Ishikawa (cell line): ENCODE data around the gene PLVAP.

Experiments used
- CEBPB ChIP-seq: IDR thresholded peaks from 2 replicates; pipeline ENCODE4 v1.6.1; 2012
- CREB1 ChIP-seq: IDR thresholded peaks from 2 replicates; pipeline ENCODE4 v1.6.1; 2012; ENCODE audit warnings: low read depth
- EGR1 ChIP-seq: IDR thresholded peaks from 2 replicates; pipeline ENCODE4 v1.6.1; 2012
- EP300 ChIP-seq: IDR thresholded peaks from 2 replicates; pipeline ENCODE4 v1.6.1; 2012; ENCODE audit warnings: borderline replicate concordance
- FOXM1 ChIP-seq: IDR thresholded peaks from 2 replicates; pipeline ENCODE4 v1.6.1; 2012; ENCODE audit warnings: low read depth, borderline replicate concordance
- NFIC ChIP-seq: IDR thresholded peaks from 2 replicates; pipeline ENCODE4 v1.6.1; 2012
- RAD21 ChIP-seq: IDR thresholded peaks from 2 replicates; pipeline ENCODE4 v1.6.1; 2012; ENCODE audit warnings: low read depth
- TAF1 ChIP-seq: IDR thresholded peaks from 2 replicates; pipeline ENCODE4 v1.6.1; 2012; ENCODE audit warnings: low read depth, mild to moderate bottlenecking
- TCF12 ChIP-seq: IDR thresholded peaks from 2 replicates; pipeline ENCODE4 v1.6.1; 2012; ENCODE audit warnings: low read depth
- TEAD4 ChIP-seq: IDR thresholded peaks from 2 replicates; pipeline ENCODE4 v1.6.1; 2012
- USF1 ChIP-seq: IDR thresholded peaks from 2 replicates; pipeline ENCODE4 v1.6.1; 2012
- YY1 ChIP-seq: IDR thresholded peaks from 2 replicates; pipeline ENCODE4 v1.6.1; 2012; ENCODE audit warnings: low read depth
- ZBTB7A ChIP-seq: IDR thresholded peaks from 2 replicates; pipeline ENCODE4 v1.6.1; 2012; ENCODE audit warnings: low read depth
- TF ChIP-seq, protein P1 (sequence below): IDR thresholded peaks from 2 replicates; pipeline ENCODE4 v1.6.1; 2012
- TF ChIP-seq, protein P2 (sequence below): IDR thresholded peaks from 2 replicates; pipeline ENCODE4 v1.6.1; 2012; ENCODE audit warnings: low read depth, mild to moderate bottlenecking

The PLVAP gene

GRCh38 chr19:17322854-17323253 lies 54.3 kb downstream of the PLVAP start:
- no peak for TF ChIP-seq USF1

- TF ChIP-seq NFIC, result no peak
- TF ChIP-seq EP300, result no peak
- no peak for TF ChIP-seq FOXM1
- TF ChIP-seq, protein P1, sequence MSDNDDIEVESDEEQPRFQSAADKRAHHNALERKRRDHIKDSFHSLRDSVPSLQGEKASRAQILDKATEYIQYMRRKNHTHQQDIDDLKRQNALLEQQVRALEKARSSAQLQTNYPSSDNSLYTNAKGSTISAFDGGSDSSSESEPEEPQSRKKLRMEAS, result no peak
- no peak for TF ChIP-seq EGR1
- TF ChIP-seq TAF1, result no peak
- no peak for TF ChIP-seq CEBPB
- no peak for TF ChIP-seq TCF12
- no peak for TF ChIP-seq YY1
- TF ChIP-seq RAD21, result no peak
- no peak for TF ChIP-seq USF1
- no peak for TF ChIP-seq ZBTB7A
- TF ChIP-seq TEAD4, result no peak
- no peak for TF ChIP-seq CREB1
- TF ChIP-seq, protein P2, sequence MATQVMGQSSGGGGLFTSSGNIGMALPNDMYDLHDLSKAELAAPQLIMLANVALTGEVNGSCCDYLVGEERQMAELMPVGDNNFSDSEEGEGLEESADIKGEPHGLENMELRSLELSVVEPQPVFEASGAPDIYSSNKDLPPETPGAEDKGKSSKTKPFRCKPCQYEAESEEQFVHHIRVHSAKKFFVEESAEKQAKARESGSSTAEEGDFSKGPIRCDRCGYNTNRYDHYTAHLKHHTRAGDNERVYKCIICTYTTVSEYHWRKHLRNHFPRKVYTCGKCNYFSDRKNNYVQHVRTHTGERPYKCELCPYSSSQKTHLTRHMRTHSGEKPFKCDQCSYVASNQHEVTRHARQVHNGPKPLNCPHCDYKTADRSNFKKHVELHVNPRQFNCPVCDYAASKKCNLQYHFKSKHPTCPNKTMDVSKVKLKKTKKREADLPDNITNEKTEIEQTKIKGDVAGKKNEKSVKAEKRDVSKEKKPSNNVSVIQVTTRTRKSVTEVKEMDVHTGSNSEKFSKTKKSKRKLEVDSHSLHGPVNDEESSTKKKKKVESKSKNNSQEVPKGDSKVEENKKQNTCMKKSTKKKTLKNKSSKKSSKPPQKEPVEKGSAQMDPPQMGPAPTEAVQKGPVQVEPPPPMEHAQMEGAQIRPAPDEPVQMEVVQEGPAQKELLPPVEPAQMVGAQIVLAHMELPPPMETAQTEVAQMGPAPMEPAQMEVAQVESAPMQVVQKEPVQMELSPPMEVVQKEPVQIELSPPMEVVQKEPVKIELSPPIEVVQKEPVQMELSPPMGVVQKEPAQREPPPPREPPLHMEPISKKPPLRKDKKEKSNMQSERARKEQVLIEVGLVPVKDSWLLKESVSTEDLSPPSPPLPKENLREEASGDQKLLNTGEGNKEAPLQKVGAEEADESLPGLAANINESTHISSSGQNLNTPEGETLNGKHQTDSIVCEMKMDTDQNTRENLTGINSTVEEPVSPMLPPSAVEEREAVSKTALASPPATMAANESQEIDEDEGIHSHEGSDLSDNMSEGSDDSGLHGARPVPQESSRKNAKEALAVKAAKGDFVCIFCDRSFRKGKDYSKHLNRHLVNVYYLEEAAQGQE, result no peak
These were observed 55.3 kb downstream of the PLVAP start for GRCh38 chr19:17321655-17322489.

DNA sequence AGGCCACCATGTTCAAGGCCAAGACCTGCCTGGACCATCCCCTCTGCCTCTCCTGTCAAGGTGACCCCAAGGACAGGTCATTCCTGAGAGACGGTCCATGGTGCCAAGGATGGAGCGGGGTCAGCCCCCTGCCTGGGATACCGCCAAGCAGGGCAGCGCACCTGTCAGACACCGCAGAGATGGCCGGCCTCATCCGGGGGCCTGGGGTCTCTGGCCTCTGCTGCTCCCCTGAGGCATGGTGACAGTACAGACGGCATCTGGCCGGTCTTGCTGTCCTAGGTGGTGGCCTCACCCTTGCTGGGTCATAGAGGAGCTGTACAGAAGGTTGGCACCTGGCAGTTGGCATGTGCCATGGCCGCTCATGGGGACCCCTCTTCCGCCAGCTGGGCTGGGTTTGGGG lies 56.7 kb downstream of the PLVAP start:
- TF ChIP-seq TCF12 (no peak), TAF1 (no peak), CEBPB (no peak), RAD21 (no peak), YY1 (no peak), TEAD4 (no peak), FOXM1 (no peak), EGR1 (no peak), CREB1 (no peak), NFIC (no peak), EP300 (no peak), ZBTB7A (no peak), USF1 (no peak)
- TF ChIP-seq, protein P2, result no peak
- TF ChIP-seq, protein P1, result no peak

GRCh38 chr19:17319473-17320238 lies 57.5 kb downstream of the PLVAP start:
- TF ChIP-seq TEAD4, result no peak
- TF ChIP-seq USF1, result no peak
- no peak for TF ChIP-seq FOXM1
- TF ChIP-seq EGR1, result no peak
- no peak for TF ChIP-seq EP300
- no peak for TF ChIP-seq YY1
- TF ChIP-seq ZBTB7A, result no peak
- no peak for TF ChIP-seq CEBPB
- TF ChIP-seq CREB1, result no peak
- no peak for TF ChIP-seq NFIC
